Endothelial cell of umbilical vein (primary cell): ENCODE results near the gene TIRAP. TPM values are rescaled to one million over a fixed set of nuclear protein-coding genes. Genes with fewer than 3 reads are reported as not detected.

ENCODE experiments used
- BruUV-seq: library from RNA; stranded (reverse); fragments of 400-500 nt; replicated peaks from 2 replicates; lab custom pipeline; 2021; lab: Mats Ljungman, UMichigan
- CTCF ChIA-PET: fragments of 300-600, 350-600 bp; sonication (Branson Sonifier 250); formaldehyde crosslinking; loops from one replicate; lab custom pipeline; 2021; ENCODE audit warnings: antibody characterized with exemption, inconsistent platforms; lab: Charles Lee
- POLR2A ChIA-PET: fragments of 300-600, 350-600 bp; sonication (Branson Sonifier 250); formaldehyde crosslinking; loops from one replicate; lab custom pipeline; 2021; ENCODE audit warnings: antibody characterized with exemption, inconsistent platforms; lab: Charles Lee
- DNase-seq: peaks from one replicate; pipeline ENCODE4 v3.0.0-alpha.2; 2011; ENCODE audit warnings: low read depth, low spot score
- FAIRE-seq: peaks from 2 replicates; lab custom pipeline; 2011; peaks lifted over from hg19 to GRCh38; lab: Jason Lieb, UNC
- H2AFZ ChIP-seq: 2 replicates; pipeline ENCODE4 v1.6.0; 2012; ENCODE audit warnings: low read depth, low read length, control low read depth, inconsistent platforms
- H3K27ac ChIP-seq: 2 replicates; pipeline ENCODE4 v1.5.1; 2011; ENCODE audit warnings: low read depth, mild to moderate bottlenecking, control low read depth, low read length, moderate library complexity; ENCODE audit not compliant: insufficient read depth
- H3K27me3 ChIP-seq, 2 experiments: 2 replicates each; pipeline versions ENCODE4 v1.6.0 to v1.6.1; 2011; ENCODE audit warnings: low read length in 2 of 2, mixed read lengths in 1 of 2; ENCODE audit not compliant: control insufficient read depth in 2 of 2, insufficient read depth in 2 of 2
- H3K36me3 ChIP-seq, 2 experiments: 2 replicates in 1 of 2; 3 replicates in 1 of 2; pipeline ENCODE4 v1.5.1; 2011; ENCODE audit warnings: low read length in 2 of 2, mild to moderate bottlenecking in 1 of 2, moderate library complexity in 1 of 2; ENCODE audit not compliant: control insufficient read depth in 2 of 2, insufficient read depth in 2 of 2; ENCODE audit errors: extremely low read depth in 1 of 2
- H3K4me1 ChIP-seq: 3 replicates; pipeline ENCODE4 v1.5.1; 2011; ENCODE audit warnings: mild to moderate bottlenecking, low read length; ENCODE audit not compliant: control insufficient read depth, insufficient read depth; ENCODE audit errors: extremely low read depth
- H3K4me2 ChIP-seq: 2 replicates; pipeline ENCODE4 v1.6.1; 2011; ENCODE audit warnings: low read length, control low read depth, mixed read lengths; ENCODE audit not compliant: insufficient read depth
- H3K4me3 ChIP-seq, 3 experiments: fragments of 200-600 bp in 1 of 3; sonication (generic), shearing (Covaris generic) in 1 of 3; replicated peaks in 1 of 3; 2 replicates each; pipeline ENCODE4 v1.5.1; 2011 to 2016; ENCODE audit warnings: control low read depth in 3 of 3, low read length in 3 of 3, mild to moderate bottlenecking in 2 of 3, inconsistent platforms in 1 of 3, low read depth in 1 of 3, moderate library complexity in 1 of 3; ENCODE audit not compliant: insufficient read depth in 1 of 3
- H3K79me2 ChIP-seq: 2 replicates; pipeline ENCODE4 v1.6.0; 2012; ENCODE audit warnings: low read length, inconsistent platforms; ENCODE audit not compliant: control insufficient read depth, insufficient read depth
- H3K9ac ChIP-seq: replicated peaks from 2 replicates; pipeline ENCODE3; 2011; ENCODE audit warnings: low read length, control low read depth; ENCODE audit not compliant: insufficient read depth; ENCODE audit errors: extremely low read depth
- H3K9me1 ChIP-seq: replicated peaks from 3 replicates; pipeline ENCODE4 v1.6.0; 2011; ENCODE audit warnings: mild to moderate bottlenecking, low read length; ENCODE audit not compliant: control insufficient read depth, insufficient read depth; ENCODE audit errors: extremely low read depth
- H3K9me3 ChIP-seq: replicated peaks from 2 replicates; pipeline ENCODE4 v1.5.1; 2012; ENCODE audit warnings: low read length, inconsistent platforms; ENCODE audit not compliant: control insufficient read depth, insufficient read depth
- H4K20me1 ChIP-seq: replicated peaks from 2 replicates; pipeline ENCODE3; 2011; ENCODE audit warnings: mild to moderate bottlenecking, low read length; ENCODE audit not compliant: control insufficient read depth, insufficient read depth; ENCODE audit errors: extremely low read depth
- EZH2 ChIP-seq: IDR thresholded peaks from 2 replicates; pipeline ENCODE4 v1.6.1; 2012; ENCODE audit warnings: borderline replicate concordance, low read depth, mild to moderate bottlenecking, moderate library complexity, low read length, inconsistent platforms; ENCODE audit not compliant: severe bottlenecking
- FOS ChIP-seq: IDR thresholded peaks from 2 replicates; pipeline ENCODE4 v1.6.1; 2011; ENCODE audit warnings: mild to moderate bottlenecking, low read length, moderate library complexity, borderline replicate concordance; ENCODE audit not compliant: insufficient read depth
- GATA2 ChIP-seq: IDR thresholded peaks from 2 replicates; pipeline ENCODE4 v1.7.0; 2011; ENCODE audit warnings: low read depth, mild to moderate bottlenecking, moderate library complexity, mixed read lengths, low read length; ENCODE audit not compliant: insufficient read length, insufficient read depth
- JUN ChIP-seq: IDR thresholded peaks from 2 replicates; pipeline ENCODE4 v1.6.1; 2011; ENCODE audit warnings: borderline replicate concordance, low read depth; ENCODE audit not compliant: insufficient read length, insufficient read depth
- MYC ChIP-seq: IDR thresholded peaks from one replicate; pipeline ENCODE4 v1.6.1; 2011; ENCODE audit warnings: mild to moderate bottlenecking, low read depth, low read length
- POLR2A ChIP-seq: IDR thresholded peaks from 2 replicates; pipeline ENCODE4 v1.6.1; 2012; ENCODE audit warnings: low read depth, mild to moderate bottlenecking, control low read depth, low read length
- POLR2AphosphoS5 ChIP-seq: IDR thresholded peaks from 2 replicates; pipeline ENCODE4 v1.6.1; 2012; ENCODE audit warnings: low read depth, mild to moderate bottlenecking, control low read depth, low read length, moderate library complexity; ENCODE audit not compliant: insufficient read depth
- dilution Hi-C: fragments of 300-500 bp; cut with MboI; formaldehyde crosslinking; loops from one replicate; pipeline ENCODE4 v1.15.0; 2019; ENCODE audit warnings: low sequenced_read_pairs; ENCODE audit not compliant: extremely low pct_ligation_motif_present
- intact Hi-C: fragments of 100-400 bp; cut with micrococcal nuclease; formaldehyde crosslinking; loops from one replicate; pipeline ENCODE4 v1.10.0; 2022
- polyA plus RNA-seq, 4 experiments: library from polyadenylated mRNA; depleted of rRNA in 3 of 4; stranded (reverse) in 3 of 4; unstranded in 1 of 4; fragments of >200 nt; gene quantifications; 2 replicates each; pipeline versions ENCODE4 v1.2.1 to v1.2.3, GENCODE V29; 2011 to 2012; ENCODE audit warnings: missing spikeins in 1 of 4
- total RNA-seq: library from RNA; stranded (reverse); gene quantifications from 2 replicates; pipeline ENCODE4 v1.2.3, GENCODE V29; 2021
- TF ChIP-seq, protein P1 (sequence below): IDR thresholded peaks from 2 replicates; pipeline ENCODE4 v1.6.1; 2011; ENCODE audit not compliant: insufficient read depth, insufficient read length
- TF ChIP-seq, protein P2 (sequence below), 2 donors: IDR thresholded peaks; 1 replicate in 1 of 2; 2 replicates in 1 of 2; pipeline ENCODE4 v1.5.1; 2011; ENCODE audit warnings: low read length in 2 of 2, mild to moderate bottlenecking in 2 of 2, moderate library complexity in 2 of 2, control low read depth in 1 of 2, inconsistent platforms in 1 of 2, low read depth in 1 of 2; ENCODE audit not compliant: insufficient read depth in 1 of 2; ENCODE audit errors: extremely low read depth in 1 of 2

Gene TIRAP
- total and polyA plus RNA-seq, 2 donors (not counting 3 experiments of a cell fraction or from before 2014, with no cell fraction given) = 9.3 to 11.0 TPM

DNA sequence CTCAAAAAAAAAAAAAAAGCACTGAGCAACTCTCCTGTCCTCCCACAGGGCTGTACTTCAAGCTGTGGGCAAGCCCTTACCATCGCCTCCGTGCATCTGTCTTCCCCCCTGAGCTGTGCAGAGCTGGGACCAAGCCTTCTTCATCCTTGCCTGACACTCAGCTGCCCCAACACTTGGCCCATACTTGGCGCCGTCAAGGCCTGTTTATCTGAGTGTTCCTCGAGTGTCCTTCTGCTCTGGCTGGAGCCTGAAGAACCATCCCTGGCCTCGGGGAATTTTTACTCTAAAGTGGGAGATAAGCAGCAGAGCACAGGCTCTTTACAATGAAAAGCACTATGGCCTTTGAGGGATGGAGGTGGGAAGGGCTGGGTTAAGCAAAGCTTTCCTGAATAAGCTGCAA, 1.6 kb upstream of the TIRAP start:
- H3K79me2 ChIP-seq = no peaks in the 10 kb centered on the region
- CTCF ChIA-PET = no interaction called here
- H3K4me1 ChIP-seq = peaks cover 13% of the 10 kb centered on the region
- intact Hi-C loops = no loop called here
- no peak overlapping the region for H3K4me3 ChIP-seq
- H3K9me1 ChIP-seq = no peaks in the 10 kb centered on the region
- H3K9me3 ChIP-seq = no peaks in the 10 kb centered on the region
- POLR2A ChIA-PET = no interaction called here
- no peak for DNase-seq
- TF ChIP-seq MYC = no peak
- no peak for TF ChIP-seq GATA2
- no peak for TF ChIP-seq JUN
- no peak for TF ChIP-seq FOS
- no peak for TF ChIP-seq POLR2AphosphoS5
- TF ChIP-seq, protein P1, sequence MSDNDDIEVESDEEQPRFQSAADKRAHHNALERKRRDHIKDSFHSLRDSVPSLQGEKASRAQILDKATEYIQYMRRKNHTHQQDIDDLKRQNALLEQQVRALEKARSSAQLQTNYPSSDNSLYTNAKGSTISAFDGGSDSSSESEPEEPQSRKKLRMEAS = no peak
- no peak for TF ChIP-seq EZH2
- TF ChIP-seq POLR2A = no peak
- TF ChIP-seq, protein P2, sequence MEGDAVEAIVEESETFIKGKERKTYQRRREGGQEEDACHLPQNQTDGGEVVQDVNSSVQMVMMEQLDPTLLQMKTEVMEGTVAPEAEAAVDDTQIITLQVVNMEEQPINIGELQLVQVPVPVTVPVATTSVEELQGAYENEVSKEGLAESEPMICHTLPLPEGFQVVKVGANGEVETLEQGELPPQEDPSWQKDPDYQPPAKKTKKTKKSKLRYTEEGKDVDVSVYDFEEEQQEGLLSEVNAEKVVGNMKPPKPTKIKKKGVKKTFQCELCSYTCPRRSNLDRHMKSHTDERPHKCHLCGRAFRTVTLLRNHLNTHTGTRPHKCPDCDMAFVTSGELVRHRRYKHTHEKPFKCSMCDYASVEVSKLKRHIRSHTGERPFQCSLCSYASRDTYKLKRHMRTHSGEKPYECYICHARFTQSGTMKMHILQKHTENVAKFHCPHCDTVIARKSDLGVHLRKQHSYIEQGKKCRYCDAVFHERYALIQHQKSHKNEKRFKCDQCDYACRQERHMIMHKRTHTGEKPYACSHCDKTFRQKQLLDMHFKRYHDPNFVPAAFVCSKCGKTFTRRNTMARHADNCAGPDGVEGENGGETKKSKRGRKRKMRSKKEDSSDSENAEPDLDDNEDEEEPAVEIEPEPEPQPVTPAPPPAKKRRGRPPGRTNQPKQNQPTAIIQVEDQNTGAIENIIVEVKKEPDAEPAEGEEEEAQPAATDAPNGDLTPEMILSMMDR (IDR thresholded peaks at IDR 0.05; ENCODE audit: extremely low read depth in 1 of 2, insufficient read depth in 1 of 2, low read depth in 1 of 2, low read length in 2 of 2) = no peak
- H2AFZ ChIP-seq = no peak overlapping the region
- dilution Hi-C loops = no loop called here
- H3K36me3 ChIP-seq = peaks cover 0 to 6% of the 10 kb centered on the region in 2 experiments
- H3K9ac ChIP-seq = no peak overlapping the region
- H3K27me3 ChIP-seq = no peaks in the 10 kb centered on the region
- BruUV-seq = no TSS peak
- FAIRE-seq = no peak
- no peak overlapping the region for H3K27ac ChIP-seq
- no peak overlapping the region for H3K4me2 ChIP-seq
- H4K20me1 ChIP-seq = no peaks in the 10 kb centered on the region
